H9 (cell line): ENCODE results near the gene TMEM170B. TPM values are rescaled to one million over a fixed set of nuclear protein-coding genes. Genes with fewer than 3 reads are reported as not detected.

Experiments used
- DNase-seq: peaks from one replicate; pipeline ENCODE4 v3.0.0-alpha.2; 2017
- H2AFZ ChIP-seq: one replicate; pipeline ENCODE4 v1.6.1; 2013; ENCODE audit warnings: mild to moderate bottlenecking, low read length, control low read depth, moderate library complexity
- H2AK5ac ChIP-seq: 2 replicates; pipeline ENCODE4 v1.6.1; 2013; ENCODE audit warnings: low read length, control low read depth, mixed read lengths; ENCODE audit not compliant: insufficient read length
- H2BK120ac ChIP-seq: one replicate; pipeline ENCODE4 v1.6.1; 2013; ENCODE audit warnings: low read depth, mild to moderate bottlenecking, low read length, control low read depth, inconsistent platforms; ENCODE audit not compliant: poor library complexity, severe bottlenecking
- H2BK12ac ChIP-seq: 2 replicates; pipeline ENCODE4 v1.6.1; 2013; ENCODE audit warnings: low read length, control low read depth, mixed read lengths, low read depth; ENCODE audit not compliant: insufficient read length
- H2BK15ac ChIP-seq: 2 replicates; pipeline ENCODE4 v1.6.1; 2013; ENCODE audit warnings: low read depth, low read length, control low read depth
- H2BK20ac ChIP-seq: one replicate; pipeline ENCODE4 v1.6.1; 2013; ENCODE audit warnings: low read depth, mild to moderate bottlenecking, low read length, control low read depth, inconsistent platforms; ENCODE audit not compliant: poor library complexity, severe bottlenecking
- H2BK5ac ChIP-seq: 2 replicates; pipeline ENCODE4 v1.6.1; 2013; ENCODE audit warnings: low read length, control low read depth, mixed read lengths; ENCODE audit not compliant: insufficient read length
- H3K14ac ChIP-seq: 2 replicates; pipeline ENCODE4 v1.6.1; 2013; ENCODE audit warnings: low read length, control low read depth; ENCODE audit not compliant: insufficient read depth
- H3K18ac ChIP-seq: 2 replicates; pipeline ENCODE4 v1.6.1; 2013; ENCODE audit warnings: low read depth, mild to moderate bottlenecking, mixed read lengths, low read length, control low read depth; ENCODE audit not compliant: insufficient read length
- H3K23ac ChIP-seq: 2 replicates; pipeline ENCODE4 v1.6.1; 2013; ENCODE audit warnings: low read length, control low read depth, mixed read lengths, low read depth; ENCODE audit not compliant: insufficient read length
- H3K23me2 ChIP-seq: 2 replicates; pipeline ENCODE4 v1.6.1; 2013; ENCODE audit warnings: low read depth, mild to moderate bottlenecking, mixed read lengths, low read length, control low read depth; ENCODE audit not compliant: insufficient read length, poor library complexity, severe bottlenecking
- H3K27ac ChIP-seq: 2 replicates; pipeline ENCODE4 v1.5.1; 2013; ENCODE audit warnings: low read length, control low read depth, mixed read lengths, low read depth; ENCODE audit not compliant: insufficient read length
- H3K27me3 ChIP-seq: 2 replicates; pipeline ENCODE4 v1.6.1; 2013; ENCODE audit warnings: low read length, control low read depth, inconsistent platforms; ENCODE audit not compliant: insufficient read depth
- H3K4ac ChIP-seq: 2 replicates; pipeline ENCODE4 v1.6.1; 2013; ENCODE audit warnings: low read depth, mild to moderate bottlenecking, control low read depth, inconsistent platforms, low read length, moderate library complexity
- H3K4me1 ChIP-seq: 2 replicates; pipeline ENCODE4 v1.6.1; 2013; ENCODE audit warnings: low read length, control low read depth, inconsistent platforms; ENCODE audit not compliant: insufficient read depth
- H3K4me2 ChIP-seq: 2 replicates; pipeline ENCODE4 v1.6.1; 2013; ENCODE audit warnings: low read length, control low read depth, mixed read lengths; ENCODE audit not compliant: insufficient read length, insufficient read depth
- H3K56ac ChIP-seq: 2 replicates; pipeline ENCODE4 v1.6.1; 2013; ENCODE audit warnings: low read depth, mild to moderate bottlenecking, mixed read lengths, low read length, control low read depth; ENCODE audit not compliant: insufficient read length
- H3K79me1 ChIP-seq: 2 replicates; pipeline ENCODE4 v1.6.1; 2013; ENCODE audit warnings: low read depth, mild to moderate bottlenecking, moderate library complexity, low read length, control low read depth, inconsistent platforms; ENCODE audit not compliant: insufficient read depth, poor library complexity, severe bottlenecking
- H3K79me2 ChIP-seq: 2 replicates; pipeline ENCODE4 v1.6.1; 2013; ENCODE audit warnings: low read length, control low read depth, inconsistent platforms; ENCODE audit not compliant: insufficient read depth
- H3K9ac ChIP-seq: 2 replicates; pipeline ENCODE4 v1.6.1; 2013; ENCODE audit warnings: low read length, control low read depth, mixed read lengths; ENCODE audit not compliant: insufficient read length; ENCODE audit errors: extremely low read depth
- H3K9me3 ChIP-seq: one replicate; pipeline ENCODE4 v1.6.1; 2013; ENCODE audit warnings: low read depth, low read length, inconsistent platforms; ENCODE audit not compliant: control insufficient read depth
- H3T11ph ChIP-seq: one replicate; pipeline ENCODE4 v1.6.1; 2013; ENCODE audit warnings: mild to moderate bottlenecking, low read length, control low read depth, inconsistent platforms
- H4K20me1 ChIP-seq: one replicate; pipeline ENCODE4 v1.6.1; 2013; ENCODE audit not compliant: control insufficient read depth, insufficient read length, insufficient read depth
- H4K5ac ChIP-seq: 2 replicates; pipeline ENCODE4 v1.6.1; 2013; ENCODE audit warnings: low read depth, mild to moderate bottlenecking, mixed read lengths, low read length, control low read depth; ENCODE audit not compliant: insufficient read length
- H4K8ac ChIP-seq: replicated peaks from 2 replicates; pipeline ENCODE4 v1.6.1; 2013; ENCODE audit warnings: low read length, control low read depth, mixed read lengths, low read depth; ENCODE audit not compliant: insufficient read length
- H4K91ac ChIP-seq: 2 replicates; pipeline ENCODE4 v1.6.1; 2013; ENCODE audit warnings: low read depth, mild to moderate bottlenecking, moderate library complexity, mixed read lengths, low read length, control low read depth; ENCODE audit not compliant: insufficient read length
- H3K27ac Mint-ChIP-seq, 3 experiments: 2 replicates in 2 of 3; 3 replicates in 1 of 3; pipeline ENCODE4 v1.8.0; 2020 to 2021; ENCODE audit warnings: mixed read lengths in 3 of 3, mild to moderate bottlenecking in 1 of 3, moderate library complexity in 1 of 3
- H3K27me3 Mint-ChIP-seq: 2 replicates; pipeline ENCODE4 v1.8.0; 2021; ENCODE audit warnings: low read depth, mild to moderate bottlenecking, moderate library complexity, mixed read lengths
- H3K36me3 Mint-ChIP-seq, 3 experiments: 2 replicates in 2 of 3; 3 replicates in 1 of 3; pipeline ENCODE4 v1.8.0; 2020 to 2021; ENCODE audit warnings: low read depth in 3 of 3, mixed read lengths in 3 of 3; ENCODE audit not compliant: insufficient read depth in 1 of 3
- H3K4me1 Mint-ChIP-seq, 2 experiments: 2 replicates each; pipeline ENCODE4 v1.8.0; 2020; ENCODE audit warnings: mixed read lengths in 2 of 2
- H3K4me3 Mint-ChIP-seq, 2 experiments: 2 replicates in 1 of 2; 3 replicates in 1 of 2; pipeline ENCODE4 v1.8.0; 2020 to 2021; ENCODE audit warnings: mild to moderate bottlenecking in 2 of 2, mixed read lengths in 2 of 2, moderate library complexity in 1 of 2
- H3K9me3 Mint-ChIP-seq, 2 experiments: 2 replicates in 1 of 2; 3 replicates in 1 of 2; pipeline ENCODE4 v1.8.0; 2020; ENCODE audit warnings: mild to moderate bottlenecking in 2 of 2, mixed read lengths in 2 of 2, moderate library complexity in 1 of 2
- CTCF ChIP-seq: fragments of 200-600 bp; sonication (generic); conservative IDR thresholded peaks from 3 replicates; pipeline ENCODE4 v1.8.0; 2021; ENCODE audit warnings: antibody characterized with exemption, mild to moderate bottlenecking
- WGBS: extraction: QIAGEN DNeasy Blood & Tissue Kit; methylation state at CpG from one replicate; pipeline ENCODE4 v1.1.7; 2013; ENCODE audit warnings: missing lambda C conversion rate, low lambda C conversion rate, mixed read lengths; ENCODE audit not compliant: insufficient read length; ENCODE audit errors: extremely low coverage; 5-methylcytosine and 5-hydroxymethylcytosine counted together
- long read RNA-seq: library from polyadenylated mRNA; unstranded; transcript quantifications from one replicate; pipeline ENCODE4 v2.0.0, GENCODE V29; 2020
- total RNA-seq: library from RNA; stranded (reverse); gene quantifications from 2 replicates; pipeline ENCODE4 v1.2.1, GENCODE V29; 2021

The TMEM170B gene
- total RNA-seq = 2.9 and 3.0 TPM in 2 replicates
- long read RNA-seq = 0 reads

GRCh38 chr6:11537229-11538051, at the start of gene TMEM170B:
TMEM170B (plus strand) TSS chr6:11537749; CDS start chr6:11538278, 529 bp downstream.
- Histone ChIP-seq H3K56ac (no peak within 1 kb of the TSS), H4K20me1 (no peaks in the 10 kb centered on the region), H3T11ph (no peak within 1 kb of the TSS), H2BK15ac (no peak within 1 kb of the TSS), H3K4me1 (no peaks in the 10 kb centered on the region), H3K23me2 (peaks cover 11% of the 10 kb centered on the region), H3K79me2 (no peaks in the 10 kb centered on the region), H3K23ac (no peak within 1 kb of the TSS), H3K4me2 (peak within 1 kb of the TSS; percentile 60), H3K27me3 (no peaks in the 10 kb centered on the region), H3K9me3 (no peaks in the 10 kb centered on the region), H2AK5ac (no peak within 1 kb of the TSS), H2BK12ac (no peak within 1 kb of the TSS), H2BK20ac (no peak within 1 kb of the TSS), H4K5ac (no peak within 1 kb of the TSS), H3K14ac (no peak within 1 kb of the TSS), H2BK120ac (no peak within 1 kb of the TSS), H4K91ac (no peak within 1 kb of the TSS), H2AFZ (no peak within 1 kb of the TSS), H3K18ac (no peak within 1 kb of the TSS), H3K9ac (no peak within 1 kb of the TSS), H4K8ac (no peak within 1 kb of the TSS), H3K4ac (no peak within 1 kb of the TSS), H3K79me1 (no peaks in the 10 kb centered on the region), H3K27ac (no peak within 1 kb of the TSS), H2BK5ac (no peak within 1 kb of the TSS)
- peaks cover 36% of the 10 kb centered on the region for H3K27me3 Mint-ChIP-seq
- H3K9me3 Mint-ChIP-seq = no peaks in the 10 kb centered on the region
- peak within 1 kb of the TSS in 1 of 3 experiments; percentile 40; a peak in 1 of 7 replicates for H3K27ac Mint-ChIP-seq
- DNase-seq = peak; percentile 90
- H3K4me1 Mint-ChIP-seq = peaks cover 14 to 16% of the 10 kb centered on the region in 2 experiments
- no CpG with 5 or more reads among the region's 110 CpGs for WGBS
- H3K4me3 Mint-ChIP-seq = peak within 1 kb of the TSS; percentile 74 to 85
- TF ChIP-seq CTCF = no peak
- no peaks in the 10 kb centered on the region for H3K36me3 Mint-ChIP-seq
